Measurements from ENCODE around the gene MSX1.

- no peak for TF ChIP-seq FOSL1 (IDR thresholded peaks at IDR 0.05; ENCODE audit: low read depth)
- no peak for TF ChIP-seq EZH2 (IDR thresholded peaks at IDR 0.05)
These were observed 3.4 kb downstream of the MSX1 start for GRCh38 chr4:4862665-4863482.

Data from HCT116 (cell line).